Activated CD4-positive, alpha-beta T cell treated with anti-CD3 and anti-CD28 coated beads, Interleukin-2, amount 50 U/mL, for 1 hour (primary cell): ENCODE measurements around the gene ZNF217.
"Not testable (repeated sequence)": the region's sequence is repeated elsewhere in the genome, so short reads cannot be mapped to it uniquely, and the experiment has no call there.

Experiments
- DNase-seq: peaks from one replicate; pipeline ENCODE4 v3.0.0-alpha.2; 2020

ZNF217 gene

DNA sequence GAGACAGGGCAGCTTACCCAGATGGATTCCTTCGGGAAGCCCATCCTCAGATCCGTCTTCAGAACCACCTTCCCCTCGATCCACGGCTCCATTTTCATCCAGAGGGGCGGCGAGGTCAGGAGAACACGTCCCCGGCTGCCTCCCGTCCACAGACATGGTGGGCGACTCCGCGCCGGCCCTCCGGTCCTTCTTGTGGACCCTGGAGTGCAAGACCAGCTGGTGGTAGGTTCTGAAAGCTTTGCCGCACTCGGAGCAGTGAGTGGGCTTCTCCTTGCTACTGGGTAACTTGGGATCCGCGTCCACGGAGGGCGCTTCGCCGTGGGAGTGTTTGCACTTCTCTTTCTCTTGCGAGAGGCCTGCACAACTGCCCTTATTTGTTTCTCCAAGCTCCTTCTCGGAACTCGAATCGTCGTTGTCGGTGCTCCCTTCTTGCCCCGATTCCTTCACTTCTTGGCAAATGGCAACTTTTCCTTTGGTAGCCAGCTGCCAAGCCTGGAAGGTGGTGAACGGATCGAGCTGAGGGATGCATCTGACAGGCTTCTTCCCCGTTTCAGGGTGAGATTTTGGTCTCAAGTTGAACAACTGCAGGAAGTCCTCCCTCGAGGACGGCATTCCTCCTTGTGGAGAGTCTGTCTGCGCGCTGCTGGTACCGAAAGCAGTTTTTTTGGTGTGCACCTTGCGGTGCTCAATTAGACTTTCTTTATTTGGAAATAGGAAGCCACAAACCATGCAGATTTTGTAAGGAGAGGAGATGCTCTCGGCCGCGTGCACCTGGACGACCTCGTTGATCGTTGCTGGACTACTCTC, 12.0 kb downstream of the ZNF217 start:
- peak; percentile 25 for DNase-seq

DNA sequence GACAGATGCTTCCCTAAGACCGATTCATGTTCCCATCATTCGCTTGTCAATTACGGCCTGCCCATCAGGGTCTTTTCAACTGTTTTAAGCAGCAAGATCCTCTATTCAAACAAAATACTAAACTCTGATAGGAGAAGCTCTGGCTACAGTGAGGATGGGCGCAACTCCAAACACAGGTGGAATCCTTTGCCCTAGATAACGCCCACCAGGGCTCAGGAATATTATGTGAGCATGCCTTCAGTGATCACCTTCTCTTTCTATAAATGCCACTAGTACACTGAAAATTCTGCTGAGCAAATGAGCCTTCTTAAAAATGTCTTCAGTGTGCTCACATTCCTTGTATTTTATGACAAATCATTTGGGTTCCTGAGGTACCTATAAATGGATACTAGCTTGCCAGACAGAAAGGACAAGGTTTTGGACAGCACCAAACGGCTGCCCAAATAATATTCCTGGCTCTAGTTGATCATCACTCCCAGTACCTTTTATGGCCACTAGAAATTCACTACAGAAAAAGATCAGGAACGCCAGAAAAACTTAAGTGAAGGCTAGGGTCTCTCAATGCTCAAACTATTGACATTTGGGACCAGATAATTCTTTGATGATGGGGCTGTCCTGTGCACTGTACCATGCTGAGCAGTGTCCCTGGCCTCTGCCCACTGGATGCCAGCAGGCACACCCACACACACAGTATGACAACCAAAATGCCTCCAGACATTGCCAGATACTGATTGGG, 13.1 kb downstream of the ZNF217 start:
- no peak for DNase-seq

DNA sequence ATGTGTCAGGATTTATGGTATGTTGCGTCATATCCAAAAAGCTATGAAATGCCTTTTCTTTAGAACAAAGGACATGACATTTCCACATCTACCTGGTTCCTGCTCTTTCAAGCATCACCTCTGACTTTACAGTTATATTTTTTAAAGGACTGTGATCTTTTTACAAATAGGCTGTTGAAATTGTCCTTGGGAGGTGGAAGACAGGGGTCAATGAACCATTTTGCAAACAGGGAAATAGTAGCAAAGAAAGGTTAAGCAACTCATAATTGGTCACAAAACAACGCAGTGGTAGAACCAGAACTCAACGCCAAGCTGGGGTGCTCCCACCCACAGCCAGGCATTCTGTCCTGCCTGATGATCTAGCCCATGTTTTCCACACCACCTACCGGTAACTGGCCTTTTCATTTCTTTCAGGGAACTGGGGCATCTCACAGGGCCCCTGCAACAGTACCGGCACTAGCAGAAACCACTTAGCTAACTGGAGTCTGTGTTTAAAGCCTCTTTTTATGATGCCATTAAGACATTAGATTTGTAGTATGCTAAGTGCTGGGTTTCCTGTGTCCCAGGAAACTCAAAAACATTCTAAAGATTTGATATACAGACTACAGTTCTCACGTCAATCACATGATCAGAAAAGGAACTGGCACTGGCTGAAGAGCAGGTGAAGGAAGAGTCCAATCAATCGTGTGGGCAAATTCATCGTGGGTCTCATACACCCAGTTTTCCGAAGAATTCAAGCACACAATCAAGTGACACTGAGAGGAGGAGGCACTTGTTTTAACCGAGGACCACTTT, 13.9 kb downstream of the ZNF217 start:
- DNase-seq = no peak

DNA sequence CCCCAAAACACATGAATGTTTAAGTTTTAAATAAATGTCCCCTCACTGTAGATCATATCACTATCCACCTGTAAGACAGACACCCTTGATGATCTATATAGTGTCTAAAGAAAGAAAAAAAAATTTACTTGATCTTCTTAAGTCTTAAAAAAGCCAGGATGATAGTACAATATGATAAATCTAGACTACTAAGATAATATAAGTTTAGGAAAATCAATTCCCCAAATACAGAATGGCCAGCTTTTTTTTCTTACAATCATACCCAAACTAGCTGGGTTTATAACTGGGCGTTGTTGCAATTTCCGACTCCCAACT, 14.4 kb downstream of the ZNF217 start:
- DNase-seq = no peak

DNA sequence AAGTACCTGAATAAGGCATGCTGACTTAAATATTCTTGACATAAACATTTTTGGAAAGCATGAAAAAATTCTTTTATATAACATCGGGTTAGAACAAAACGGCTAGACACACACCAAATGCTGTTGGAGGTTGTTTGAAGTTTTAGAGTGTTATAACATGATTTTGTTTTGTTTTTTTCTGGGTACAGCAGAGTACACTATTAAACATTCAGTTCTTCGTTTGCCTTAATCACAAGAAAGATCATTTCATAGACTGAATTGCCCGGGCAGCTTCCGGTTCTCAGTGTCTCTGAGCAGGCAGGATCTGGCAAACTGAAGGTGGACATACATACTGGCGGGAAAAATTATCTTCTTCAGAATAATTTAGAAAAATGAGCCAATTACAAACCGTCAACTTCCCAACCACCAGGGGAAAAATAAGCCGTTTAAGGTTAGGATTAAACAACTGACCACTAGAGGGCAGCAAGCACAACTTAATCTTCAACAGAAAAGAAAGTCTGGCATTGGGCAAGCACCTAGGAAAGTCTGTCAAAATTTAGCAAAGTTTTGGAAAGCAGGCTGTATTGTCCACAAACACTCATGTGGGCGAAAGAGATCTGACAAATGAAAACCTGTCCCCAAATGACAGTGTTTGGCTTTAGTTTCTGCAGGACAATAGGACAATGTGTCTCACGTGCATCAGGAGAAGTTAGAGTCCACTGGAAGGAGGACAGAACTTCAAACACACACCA, 15.0 kb downstream of the ZNF217 start:
- peak; percentile 44 for DNase-seq

DNA sequence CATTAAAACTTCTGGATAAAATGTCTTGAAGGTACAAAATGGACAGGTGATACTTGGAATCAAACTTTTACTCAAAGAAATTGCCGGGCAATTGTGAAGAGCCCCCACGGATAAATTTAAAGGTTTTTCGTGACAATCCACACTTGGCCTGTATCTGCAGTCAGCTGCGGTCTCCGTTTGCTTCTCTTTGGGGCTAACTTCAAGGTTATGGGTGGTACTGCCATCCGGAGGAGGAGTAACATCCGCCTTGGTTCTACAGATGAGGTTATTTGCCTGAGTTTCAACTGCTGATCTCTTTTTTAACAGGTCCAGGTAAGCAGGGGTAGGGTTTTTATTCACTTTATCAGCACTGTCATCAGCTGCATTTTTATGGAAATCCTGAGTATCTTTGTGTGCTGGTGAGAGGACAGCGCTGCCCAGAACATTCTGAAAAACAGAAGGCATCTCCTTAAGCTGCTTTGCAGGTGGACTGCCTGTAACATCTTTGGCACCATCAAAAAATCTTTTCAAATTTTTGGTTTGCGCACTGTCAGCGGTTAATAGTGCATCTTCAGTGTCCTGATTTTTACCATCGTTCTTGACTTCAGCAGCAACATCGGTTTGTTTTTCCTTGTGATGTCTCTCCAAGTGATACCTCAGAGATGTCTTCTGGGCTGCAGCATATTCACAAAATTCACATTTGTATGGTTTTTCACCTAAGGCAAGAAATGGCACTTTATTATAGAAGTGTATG, 16.9 kb downstream of the ZNF217 start:
- DNase-seq = no peak

DNA sequence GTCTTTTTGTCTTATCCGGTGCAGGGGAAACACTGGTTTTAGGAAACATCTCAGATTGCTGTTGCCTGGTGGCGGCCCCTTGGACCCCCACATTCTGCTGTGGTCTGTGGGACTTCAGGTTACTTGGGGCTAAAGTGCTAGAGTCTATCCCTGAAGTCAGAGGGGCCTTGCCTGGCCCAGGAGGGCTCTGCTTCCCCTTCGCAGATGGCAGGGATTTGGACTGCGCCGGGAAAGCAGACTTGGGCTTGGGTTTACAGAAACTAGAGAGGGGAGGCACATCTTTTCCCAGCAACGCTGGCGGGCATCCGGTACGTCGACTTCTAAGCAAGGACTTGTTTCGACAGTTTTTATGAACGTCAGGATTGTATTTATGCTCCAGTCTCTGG, 17.5 kb downstream of the ZNF217 start:
- no peak for DNase-seq

DNA sequence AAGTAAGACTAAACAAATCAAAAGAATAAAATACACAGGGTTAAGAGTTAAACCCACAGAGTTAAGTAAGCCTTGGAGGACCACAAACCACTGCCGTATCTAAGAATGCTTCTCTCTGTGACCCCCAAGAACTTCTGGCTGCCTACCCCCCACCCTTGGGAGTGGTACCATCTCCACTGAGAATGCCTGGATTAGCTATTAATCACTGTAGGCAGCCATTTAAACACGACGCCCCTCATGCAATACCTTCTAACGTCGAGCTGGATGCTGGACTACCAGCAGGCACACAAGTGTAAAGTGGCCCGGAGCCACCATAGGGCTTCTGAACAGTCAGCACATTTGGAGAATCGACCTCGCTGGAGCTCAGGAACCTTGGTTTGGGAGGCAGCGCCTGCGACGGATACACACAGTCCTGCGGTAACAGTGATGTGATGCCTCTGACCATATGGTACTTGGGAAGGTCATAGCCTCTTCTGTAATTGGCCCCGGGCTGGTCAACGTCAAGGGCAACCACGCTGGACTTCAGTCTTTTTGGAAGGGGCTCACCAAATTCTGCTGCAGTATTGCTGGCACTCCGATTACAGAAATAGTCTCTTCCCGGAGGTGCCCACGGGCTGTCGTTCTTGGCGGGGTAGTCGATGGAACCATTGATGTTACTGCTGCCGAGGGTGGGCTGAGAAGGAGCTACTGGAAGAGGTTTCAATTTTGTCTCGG, 18.0 kb downstream of the ZNF217 start:
- no peak for DNase-seq

DNA sequence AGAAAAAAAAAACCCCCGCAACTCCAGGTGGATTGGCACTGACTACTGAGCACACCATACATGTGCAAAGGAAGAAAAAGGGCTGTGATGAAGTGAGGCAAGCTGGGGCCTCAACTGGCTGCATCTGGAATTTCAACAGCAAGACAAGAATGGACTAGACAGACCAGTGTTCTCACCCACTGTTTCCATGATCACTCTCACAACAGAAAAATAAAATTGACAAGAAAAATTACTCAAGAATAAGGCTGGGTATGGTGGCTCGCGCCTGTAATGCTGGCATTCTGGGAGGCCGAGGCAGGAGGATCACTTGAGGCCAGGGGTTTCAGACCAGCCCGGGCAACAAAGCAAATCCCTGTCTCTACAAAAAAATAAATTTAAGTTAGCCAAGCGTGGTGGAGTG, 18.8 kb downstream of the ZNF217 start:
- DNase-seq = no peak

DNA sequence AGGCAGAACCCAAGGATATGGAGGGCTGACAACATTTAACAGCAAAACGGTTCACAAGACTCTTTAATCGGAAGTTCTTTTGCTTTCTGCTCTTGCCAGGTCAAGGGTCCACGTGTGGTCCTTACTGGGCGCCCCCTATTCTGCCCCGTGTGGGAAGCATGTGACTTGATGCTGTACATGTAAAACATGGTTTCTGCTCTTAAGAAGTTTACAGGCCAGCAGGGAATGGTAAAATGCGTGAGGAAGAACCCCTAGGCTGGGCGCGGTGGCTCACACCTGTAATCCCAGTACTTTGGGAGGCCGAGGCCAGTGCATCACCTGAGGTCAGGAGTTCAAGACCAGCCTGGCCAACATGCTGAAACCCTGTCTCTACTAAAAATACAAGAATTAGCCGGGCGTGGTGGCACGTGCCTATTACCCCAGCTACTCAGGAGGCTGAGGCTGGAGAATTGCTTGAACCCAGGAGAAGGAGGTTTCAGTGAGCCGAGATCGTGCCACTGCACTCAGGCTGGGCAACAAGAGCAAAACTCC, 19.3 kb downstream of the ZNF217 start:
- no peak for DNase-seq

DNA sequence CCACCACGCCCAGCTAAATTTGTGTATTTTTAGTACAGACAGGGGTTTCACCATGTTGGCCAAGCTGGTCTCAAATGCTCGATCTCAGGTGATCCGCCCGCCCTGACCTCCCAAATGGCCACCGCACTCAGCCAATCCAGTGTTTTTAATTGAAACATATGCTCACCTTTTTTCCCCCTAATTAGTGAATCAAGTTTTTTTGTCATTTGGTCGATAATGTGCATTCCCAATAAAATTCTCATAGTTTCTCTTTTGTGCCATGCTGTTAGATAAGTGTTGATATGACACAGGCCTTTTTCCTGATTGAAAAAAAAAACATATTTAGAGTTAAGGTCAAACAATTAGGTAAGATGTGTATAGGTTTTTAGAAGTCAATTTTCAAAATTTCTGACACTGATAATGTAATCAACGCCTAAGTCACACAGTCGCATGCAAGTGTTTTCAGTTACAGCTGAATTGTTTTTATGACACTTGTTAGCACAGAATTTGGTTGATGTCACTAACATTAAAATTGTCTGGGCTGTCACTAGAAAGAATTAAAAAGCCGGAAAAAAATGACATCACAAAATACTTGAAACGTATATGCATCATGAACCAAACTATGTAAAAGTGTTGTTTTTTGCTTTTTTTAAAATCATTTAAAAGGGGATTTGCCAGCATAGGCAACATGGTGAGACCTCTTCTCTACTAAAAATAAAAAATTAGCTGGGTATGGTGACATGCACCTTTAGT, 21.9 kb downstream of the ZNF217 start:
- no peak for DNase-seq

DNA sequence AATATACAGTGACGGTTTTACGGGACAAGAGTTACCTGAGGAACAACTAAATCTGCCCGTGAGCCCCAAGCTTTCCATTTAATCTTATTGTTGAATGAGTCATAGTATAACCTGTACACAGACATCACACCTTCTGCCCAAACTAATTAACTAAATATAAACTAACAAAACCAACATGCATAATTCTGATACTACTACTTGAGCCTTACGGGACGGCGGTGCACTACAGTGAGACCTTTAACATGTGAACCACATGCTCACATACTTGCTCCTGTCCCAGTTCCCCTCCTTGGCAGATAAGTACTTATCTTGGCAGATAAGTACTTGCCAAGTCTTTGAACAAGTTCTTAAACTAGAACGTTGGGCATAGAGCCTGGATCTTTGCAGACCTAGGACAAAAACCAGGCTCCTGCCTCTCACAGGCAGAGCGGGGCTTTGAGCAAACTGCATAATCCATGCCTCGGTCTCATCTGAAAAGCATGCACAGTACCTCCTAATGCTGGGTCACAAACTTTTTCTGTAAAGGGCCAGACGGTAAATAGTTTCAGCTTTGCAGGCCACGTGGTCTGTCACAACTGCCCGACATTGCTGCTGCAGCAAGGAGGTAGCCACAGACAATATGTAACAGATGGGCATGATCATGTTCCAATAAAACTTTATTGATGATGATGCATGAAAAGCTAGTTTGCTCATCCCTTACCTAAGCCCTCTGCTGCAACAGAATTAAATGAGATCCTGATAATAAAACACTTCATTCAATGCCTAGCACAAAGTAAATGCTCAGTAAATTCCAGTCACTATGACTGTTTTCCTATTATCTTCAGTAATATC, 23.0 kb downstream of the ZNF217 start:
- DNase-seq = no peak

DNA sequence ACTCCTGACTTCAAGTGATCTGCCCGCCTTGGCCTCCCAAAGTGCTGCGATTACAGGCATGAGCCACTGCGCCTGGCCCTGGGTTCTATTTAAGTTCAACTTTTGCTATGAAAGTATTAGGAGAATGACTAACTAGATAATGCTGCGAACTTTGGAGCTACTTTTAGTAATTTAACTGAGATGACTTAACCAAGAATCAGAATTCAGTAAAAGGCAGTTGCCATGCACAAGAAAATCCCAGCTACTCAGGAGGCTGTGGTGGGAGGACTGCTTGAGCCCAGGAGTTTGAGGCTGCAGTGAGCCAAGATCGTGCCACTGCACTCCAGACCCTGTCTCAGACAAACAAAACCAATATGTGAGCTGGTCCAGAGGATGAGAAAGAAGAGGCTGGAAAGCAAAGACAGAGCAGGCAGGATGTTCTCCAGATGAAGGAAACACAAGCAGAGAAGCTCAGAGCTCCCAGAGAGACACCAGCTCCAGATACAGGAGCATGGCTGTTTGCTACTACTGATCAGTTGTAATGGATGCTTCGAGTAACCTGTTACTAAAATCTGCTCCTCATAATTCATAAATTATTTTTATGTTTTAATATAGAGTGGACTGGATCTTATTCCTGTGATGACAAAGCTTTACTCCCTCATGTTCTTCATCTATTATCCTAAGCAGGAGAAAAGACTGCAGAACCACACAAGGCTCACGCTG, 23.9 kb downstream of the ZNF217 start:
- no peak for DNase-seq

DNA sequence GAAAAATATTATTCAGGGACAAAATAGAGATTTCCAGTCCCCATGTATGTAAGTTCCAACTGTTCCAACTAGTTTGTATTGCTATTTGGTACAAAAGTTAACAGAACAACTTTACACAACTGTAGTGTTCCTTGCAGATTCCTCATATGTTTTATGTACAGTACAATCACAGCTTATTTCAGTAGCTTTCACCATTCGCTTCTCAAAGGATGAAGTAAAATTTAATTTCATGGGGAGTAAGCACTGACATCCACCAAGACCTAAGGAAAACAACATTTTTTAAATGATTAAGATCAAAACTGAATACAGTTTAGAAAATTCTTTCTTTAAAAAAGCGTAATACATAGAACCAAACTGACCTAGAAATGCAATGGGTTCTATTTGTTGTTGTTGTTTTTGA, 24.6 kb downstream of the ZNF217 start:
- DNase-seq = no peak

DNA sequence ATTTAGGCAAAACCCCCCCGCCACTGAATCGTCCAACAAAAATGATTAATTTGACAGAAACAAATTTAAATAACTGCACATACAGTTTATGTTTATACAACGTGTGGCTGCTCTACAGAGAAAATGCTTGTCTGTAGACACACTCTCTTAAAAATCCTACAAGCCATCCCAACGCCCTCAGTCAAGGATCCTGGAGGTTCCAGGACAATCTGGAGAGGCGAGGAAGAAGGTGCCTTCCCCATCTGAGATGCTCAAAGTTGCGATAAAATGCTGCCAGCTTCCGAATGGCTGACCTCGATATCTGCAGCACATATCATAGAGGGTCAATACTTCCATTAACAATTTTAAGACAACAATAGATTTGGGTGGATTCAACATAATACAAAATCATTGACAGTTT, 25.3 kb downstream of the ZNF217 start:
- no peak for DNase-seq

DNA sequence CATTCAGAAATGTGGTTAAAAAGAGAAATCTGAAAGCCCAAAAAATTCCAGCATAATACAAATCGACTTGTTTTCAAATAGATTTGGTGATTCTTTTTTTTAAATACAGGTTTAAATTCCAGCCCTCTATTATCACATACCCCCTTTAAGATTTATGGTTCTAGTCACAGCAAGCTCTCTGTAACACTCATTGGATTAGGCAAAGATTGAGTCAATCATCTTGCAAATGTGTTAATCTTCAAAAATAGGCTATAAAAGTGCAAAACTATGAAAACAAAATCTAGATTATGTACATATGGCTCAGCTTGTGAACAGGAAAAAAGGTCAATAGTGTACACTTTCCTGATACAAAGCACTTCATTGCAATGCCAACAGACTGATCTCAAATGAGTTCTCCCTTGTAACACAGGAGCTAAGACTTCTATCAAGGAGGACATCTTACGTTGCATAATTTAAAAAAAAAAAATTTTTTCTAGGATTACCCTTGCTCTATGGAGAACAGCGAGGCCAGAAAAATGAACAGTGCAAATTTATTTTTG, 26.2 kb downstream of the ZNF217 start:
- DNase-seq = no peak

DNA sequence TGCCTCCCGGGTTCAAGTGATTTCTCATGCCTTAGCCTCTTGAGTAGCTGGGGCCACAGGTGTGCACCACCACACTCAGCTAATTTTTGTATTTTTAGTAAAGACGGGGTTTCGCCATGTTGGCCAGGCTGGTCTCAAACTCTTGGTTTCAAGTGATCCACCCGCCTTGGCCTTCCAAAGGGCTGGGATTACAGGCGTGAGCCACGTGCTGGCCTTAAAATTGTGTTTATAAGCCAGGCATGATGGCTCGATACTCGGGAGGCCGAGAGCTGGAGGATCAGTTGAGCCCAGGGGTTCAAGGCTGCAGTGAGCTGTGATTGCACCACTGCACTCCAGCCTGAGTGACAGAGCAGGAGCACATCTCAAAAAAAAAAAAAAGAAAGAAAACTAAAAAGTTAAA, 27.0 kb downstream of the ZNF217 start:
- DNase-seq = not testable (repeated sequence)

DNA sequence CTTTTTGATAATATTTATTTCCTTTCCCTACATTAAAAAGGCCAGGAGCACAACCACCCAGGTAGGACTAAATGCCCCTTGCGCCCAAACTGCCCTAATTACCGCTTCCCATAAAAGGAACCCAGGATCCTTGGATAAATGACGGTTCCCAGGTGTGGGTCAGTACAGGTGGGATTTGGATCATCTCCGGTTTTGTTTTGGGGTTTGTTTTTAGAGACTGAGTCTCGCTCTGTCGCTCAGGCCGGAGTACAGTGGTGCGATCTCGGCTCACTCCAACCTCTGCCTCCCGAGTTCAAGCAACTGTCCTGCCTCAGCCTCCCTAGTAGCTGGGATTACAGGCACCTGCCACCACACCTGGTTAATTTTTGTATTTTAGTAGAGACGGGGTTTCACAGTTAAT, 28.4 kb downstream of the ZNF217 start:
- DNase-seq = no peak
